AG04450 (cell line): Measurements from ENCODE around the gene ATG10. TPM values are rescaled to one million over a fixed set of nuclear protein-coding genes. Genes with fewer than 3 reads are reported as not detected.

Experiments used
- CTCF ChIA-PET: fragments of 300-600, 350-600 bp; formaldehyde crosslinking; extraction: SDS; loops from one replicate; lab custom pipeline; 2022; ENCODE audit warnings: antibody characterized with exemption, inconsistent platforms; lab: Charles Lee
- POLR2A ChIA-PET: fragments of 350-600 bp; formaldehyde crosslinking; extraction: SDS; loops from one replicate; lab custom pipeline; 2021; ENCODE audit warnings: antibody characterized with exemption, inconsistent platforms; lab: Yijun Ruan, JAX
- DNase-seq: peaks from one replicate; pipeline ENCODE4 v3.0.0-alpha.2; 2011; ENCODE audit warnings: low read depth, low spot score
- H3K27ac ChIP-seq: one replicate; pipeline ENCODE4 v1.5.1; 2012; ENCODE audit warnings: low read depth, low read length, control low read depth
- H3K27me3 ChIP-seq: one replicate; pipeline ENCODE4 v1.6.0; 2012; ENCODE audit warnings: low read length; ENCODE audit not compliant: control insufficient read depth, insufficient read depth
- H3K4me3 ChIP-seq: 2 replicates; pipeline ENCODE4 v1.5.1; 2011; ENCODE audit warnings: mild to moderate bottlenecking, low read depth, low read length, control low read depth
- H3K9me3 ChIP-seq: 2 replicates; pipeline ENCODE4 v1.5.1; 2012; ENCODE audit warnings: low read length; ENCODE audit not compliant: control insufficient read depth, insufficient read depth
- CTCF ChIP-seq: IDR thresholded peaks from 2 replicates; pipeline ENCODE4 v1.5.1; 2011; ENCODE audit warnings: low read depth, low read length, control low read depth, inconsistent platforms
- polyA plus RNA-seq: library from polyadenylated mRNA; depleted of rRNA; stranded (reverse); fragments of >200 nt; gene quantifications from 2 replicates; pipeline ENCODE4 v1.2.3, GENCODE V29; 2011

ATG10 gene
- polyA plus RNA-seq, 1 experiment, result 4.1 TPM

- POLR2A ChIA-PET, result no interaction called here
- no peak for DNase-seq
- no peak overlapping the region for H3K4me3 ChIP-seq
- no peak for TF ChIP-seq CTCF
- no peak overlapping the region for H3K27ac ChIP-seq
- no peaks in the 10 kb centered on the region for H3K9me3 ChIP-seq
- H3K27me3 ChIP-seq, result no peaks in the 10 kb centered on the region
- CTCF ChIA-PET, result interaction anchor here (0.8 to 1.9 kb wide), 4 partner anchors 15 to 77 kb away, joined by 3 to 6 read pairs (median 4); no protein-coding TSS in a partner anchor
Observed at GRCh38 chr5:82149434-82149833, 177.6 kb downstream of the ATG10 start.

DNA sequence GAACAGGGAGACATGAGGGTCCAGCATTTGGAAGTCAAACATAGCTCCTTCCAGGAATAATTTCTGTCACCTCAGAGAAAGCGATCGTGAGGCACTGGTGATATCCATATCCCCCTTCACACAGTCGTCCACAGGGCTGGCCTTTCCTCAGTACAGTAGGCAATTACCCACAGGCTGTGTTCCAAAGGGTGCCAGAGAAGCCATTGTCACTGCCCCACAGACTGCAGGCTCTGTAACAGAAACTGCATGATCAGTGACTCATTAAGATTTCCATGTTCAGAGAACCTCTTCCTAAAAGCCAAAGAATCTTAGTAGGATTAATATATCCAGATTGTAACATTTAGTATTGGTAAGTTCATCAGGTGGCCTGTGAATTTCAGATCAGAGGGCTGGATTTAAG, 178.7 kb downstream of the ATG10 start:
- no peak overlapping the region for H3K4me3 ChIP-seq
- no peaks in the 10 kb centered on the region for H3K9me3 ChIP-seq
- ChIA-PET POLR2A (no interaction called here), CTCF (interaction anchor here (0.6 to 1.9 kb wide), 3 partner anchors 15 to 564 kb away, joined by 5 to 6 read pairs (median 5); no protein-coding TSS in a partner anchor)
- no peak for TF ChIP-seq CTCF
- DNase-seq, result no peak
- no peaks in the 10 kb centered on the region for H3K27me3 ChIP-seq
- no peak overlapping the region for H3K27ac ChIP-seq

DNA sequence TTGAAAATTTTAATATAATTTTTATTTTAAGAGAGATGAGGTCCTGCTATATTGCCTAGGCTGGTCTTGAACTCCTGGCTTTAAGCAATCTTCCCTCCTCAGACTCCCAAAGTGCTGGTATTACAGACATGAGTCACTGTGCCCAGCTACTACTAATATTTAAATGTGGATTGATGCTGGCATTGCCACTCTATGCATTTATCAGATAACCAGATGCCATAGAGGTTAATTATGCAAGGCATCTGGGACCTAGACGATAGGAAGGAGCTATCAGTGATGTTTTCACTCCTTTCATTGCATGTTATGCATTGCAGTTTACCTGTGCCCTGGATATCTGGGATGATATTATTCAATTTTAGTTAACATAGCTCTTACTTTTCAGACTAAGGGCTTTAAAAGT, 179.4 kb downstream of the ATG10 start:
- Histone ChIP-seq H3K27me3 (no peaks in the 10 kb centered on the region), H3K4me3 (no peak overlapping the region), H3K27ac (no peak overlapping the region), H3K9me3 (no peaks in the 10 kb centered on the region)
- ChIA-PET CTCF (interaction anchor here (0.7 to 1.9 kb wide), 3 partner anchors 12 to 44 kb away, joined by 3 to 7 read pairs (median 6); no protein-coding TSS in a partner anchor), POLR2A (no interaction called here)
- TF ChIP-seq CTCF, result no peak
- DNase-seq, result no peak

GRCh38 chr5:82151662-82152061, 179.8 kb downstream of the ATG10 start:
- H3K9me3 ChIP-seq, result no peaks in the 10 kb centered on the region
- H3K4me3 ChIP-seq, result no peak overlapping the region
- no peaks in the 10 kb centered on the region for H3K27me3 ChIP-seq
- ChIA-PET CTCF (interaction anchor here (0.7 to 0.9 kb wide), 2 partner anchors 12 to 14 kb away, joined by 3 to 7 read pairs; no protein-coding TSS in a partner anchor), POLR2A (no interaction called here)
- DNase-seq, result no peak
- H3K27ac ChIP-seq, result no peak overlapping the region
- no peak for TF ChIP-seq CTCF

DNA sequence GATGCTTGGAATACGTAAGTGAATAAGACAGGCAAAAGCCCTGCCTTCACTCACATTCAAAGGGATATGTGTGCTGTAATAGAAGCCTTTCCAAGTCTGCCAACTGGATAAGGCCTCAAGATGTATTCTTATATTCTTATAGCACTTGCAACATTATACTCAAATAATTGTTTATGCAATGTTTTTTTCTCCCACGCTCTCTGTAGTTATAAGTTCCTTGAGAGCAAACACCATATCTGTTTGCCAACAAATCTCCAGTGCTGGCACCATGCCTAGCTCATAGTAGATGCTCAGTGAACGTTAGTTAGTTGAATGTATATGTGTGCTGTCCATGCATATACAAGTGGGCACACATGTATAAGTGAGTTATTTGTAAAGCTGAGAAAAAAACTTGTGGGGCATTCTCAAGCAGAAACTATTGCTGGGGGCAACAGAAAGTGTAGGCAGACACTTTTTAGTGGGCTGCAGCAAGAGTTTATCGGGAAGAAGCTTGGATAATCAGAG, 181.2 kb downstream of the ATG10 start:
- TF ChIP-seq CTCF, result no peak
- DNase-seq, result no peak
- Histone ChIP-seq H3K27me3 (no peaks in the 10 kb centered on the region), H3K9me3 (no peaks in the 10 kb centered on the region), H3K27ac (no peak overlapping the region), H3K4me3 (no peak overlapping the region)
- ChIA-PET CTCF (interaction anchor here (1.0 kb wide), 1 partner anchor 12 kb away, joined by 3 read pairs; no protein-coding TSS in a partner anchor), POLR2A (no interaction called here)
